ENCODE data around the gene RCL1.

GRCh38 chr9:4798281-4799032 lies 5.7 kb downstream of the RCL1 start:
- TF ChIP-seq, protein P1, sequence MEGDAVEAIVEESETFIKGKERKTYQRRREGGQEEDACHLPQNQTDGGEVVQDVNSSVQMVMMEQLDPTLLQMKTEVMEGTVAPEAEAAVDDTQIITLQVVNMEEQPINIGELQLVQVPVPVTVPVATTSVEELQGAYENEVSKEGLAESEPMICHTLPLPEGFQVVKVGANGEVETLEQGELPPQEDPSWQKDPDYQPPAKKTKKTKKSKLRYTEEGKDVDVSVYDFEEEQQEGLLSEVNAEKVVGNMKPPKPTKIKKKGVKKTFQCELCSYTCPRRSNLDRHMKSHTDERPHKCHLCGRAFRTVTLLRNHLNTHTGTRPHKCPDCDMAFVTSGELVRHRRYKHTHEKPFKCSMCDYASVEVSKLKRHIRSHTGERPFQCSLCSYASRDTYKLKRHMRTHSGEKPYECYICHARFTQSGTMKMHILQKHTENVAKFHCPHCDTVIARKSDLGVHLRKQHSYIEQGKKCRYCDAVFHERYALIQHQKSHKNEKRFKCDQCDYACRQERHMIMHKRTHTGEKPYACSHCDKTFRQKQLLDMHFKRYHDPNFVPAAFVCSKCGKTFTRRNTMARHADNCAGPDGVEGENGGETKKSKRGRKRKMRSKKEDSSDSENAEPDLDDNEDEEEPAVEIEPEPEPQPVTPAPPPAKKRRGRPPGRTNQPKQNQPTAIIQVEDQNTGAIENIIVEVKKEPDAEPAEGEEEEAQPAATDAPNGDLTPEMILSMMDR (conservative IDR thresholded peaks at IDR 0.05) = no peak
- TF ChIP-seq ZFX (IDR thresholded peaks at IDR 0.05) = no peak
